Keratinocyte (primary cell): ENCODE measurements around the gene ATP5F1C. TPM values are rescaled to one million over a fixed set of nuclear protein-coding genes. Genes with fewer than 3 reads are reported as not detected.

Source experiments
- DNase-seq: peaks from one replicate; pipeline ENCODE4 v3.0.0-alpha.2; 2011; ENCODE audit warnings: low read depth, missing footprints, low spot score
- FAIRE-seq: peaks from 2 replicates; lab custom pipeline; 2011; peaks lifted over from hg19 to GRCh38; lab: Jason Lieb, UNC
- H2AFZ ChIP-seq: 2 replicates; pipeline ENCODE4 v1.6.0; 2012; ENCODE audit warnings: low read length, control low read depth, inconsistent platforms; ENCODE audit not compliant: control insufficient read depth
- H3K27ac ChIP-seq: 2 replicates; pipeline ENCODE4 v1.5.1; 2011; ENCODE audit warnings: low read length; ENCODE audit not compliant: control insufficient read depth, insufficient read depth
- H3K27me3 ChIP-seq: 3 replicates; pipeline ENCODE4 v1.6.0; 2011; ENCODE audit warnings: low read length; ENCODE audit not compliant: control insufficient read depth, insufficient read depth; ENCODE audit errors: extremely low read depth
- H3K36me3 ChIP-seq, 2 experiments: 2 replicates in 1 of 2; 3 replicates in 1 of 2; pipeline ENCODE4 v1.5.1; 2011; ENCODE audit warnings: low read length in 2 of 2, mild to moderate bottlenecking in 1 of 2; ENCODE audit not compliant: control insufficient read depth in 2 of 2, insufficient read depth in 2 of 2; ENCODE audit errors: extremely low read depth in 1 of 2
- H3K4me1 ChIP-seq: 3 replicates; pipeline ENCODE4 v1.5.1; 2011; ENCODE audit warnings: low read length; ENCODE audit not compliant: control insufficient read depth, insufficient read depth; ENCODE audit errors: extremely low read depth
- H3K4me2 ChIP-seq: 3 replicates; pipeline ENCODE4 v1.6.0; 2011; ENCODE audit warnings: low read depth, low read length; ENCODE audit not compliant: control insufficient read depth, insufficient read depth; ENCODE audit errors: extremely low read depth
- H3K4me3 ChIP-seq, 3 experiments: fragments of 200-600 bp in 1 of 3; sonication (generic) in 1 of 3; 2 replicates in 2 of 3; 3 replicates in 1 of 3; pipeline ENCODE4 v1.5.1; 2011 to 2016; ENCODE audit warnings: low read length in 3 of 3, mild to moderate bottlenecking in 3 of 3, control low read depth in 2 of 3, inconsistent platforms in 1 of 3, low read depth in 1 of 3, mixed read lengths in 1 of 3, mixed run types in 1 of 3, moderate library complexity in 1 of 3; ENCODE audit not compliant: control insufficient read depth in 2 of 3, insufficient read depth in 2 of 3; ENCODE audit errors: extremely low read depth in 1 of 3
- H3K79me2 ChIP-seq: 2 replicates; pipeline ENCODE4 v1.6.0; 2012; ENCODE audit warnings: low read length; ENCODE audit not compliant: control insufficient read depth, insufficient read depth
- H3K9ac ChIP-seq: 3 replicates; pipeline ENCODE4 v1.6.0; 2011; ENCODE audit warnings: low read length; ENCODE audit not compliant: control insufficient read depth, insufficient read depth; ENCODE audit errors: extremely low read depth
- H3K9me1 ChIP-seq: 3 replicates; pipeline ENCODE4 v1.6.0; 2011; ENCODE audit warnings: low read length; ENCODE audit not compliant: control insufficient read depth, insufficient read depth; ENCODE audit errors: extremely low read depth
- H3K9me3 ChIP-seq: 2 replicates; pipeline ENCODE4 v1.5.1; 2012; ENCODE audit warnings: low read depth, low read length; ENCODE audit not compliant: control insufficient read depth
- H4K20me1 ChIP-seq: 3 replicates; pipeline ENCODE4 v1.6.0; 2011; ENCODE audit warnings: low read length; ENCODE audit not compliant: control insufficient read depth, insufficient read depth; ENCODE audit errors: extremely low read depth
- EZH2 ChIP-seq: IDR thresholded peaks from one replicate; pipeline ENCODE4 v1.6.1; 2012; ENCODE audit warnings: inconsistent platforms, mild to moderate bottlenecking, low read length, moderate library complexity
- dilution Hi-C: fragments of 300-500 bp; cut with MboI; formaldehyde crosslinking; loops from one replicate; pipeline ENCODE4 v1.7.0; 2020; ENCODE audit warnings: low sequenced_read_pairs; ENCODE audit not compliant: extremely low pct_ligation_motif_present
- polyA plus RNA-seq, 5 experiments: library from polyadenylated mRNA; depleted of rRNA in 3 of 5; stranded (reverse) in 3 of 5; stranded (forward) in 1 of 5; unstranded in 1 of 5; fragments of >200 nt; gene quantifications; 1 replicate in 1 of 5; 2 replicates in 3 of 5; 3 replicates in 1 of 5; pipeline versions ENCODE4 v1.2.1 to v1.2.3, GENCODE V29; 2011 to 2012; ENCODE audit warnings: missing spikeins in 2 of 5, low read depth in 1 of 5, low replicate concordance in 1 of 5
- TF ChIP-seq, protein P1 (sequence below), 3 experiments: IDR thresholded peaks in 1 of 3; conservative IDR thresholded peaks in 1 of 3; optimal IDR thresholded peaks in 1 of 3; 2 replicates in 2 of 3; 3 replicates in 1 of 3; pipeline versions ENCODE3 to v1.5.1; 2011; ENCODE audit warnings: low read length in 3 of 3, mild to moderate bottlenecking in 3 of 3, moderate library complexity in 2 of 3, control low read depth in 1 of 3, inconsistent platforms in 1 of 3; ENCODE audit not compliant: insufficient read depth in 2 of 3; ENCODE audit errors: extremely low read depth in 1 of 3

The ATP5F1C gene
- polyA plus RNA-seq, 1 donor (not counting 4 experiments of a cell fraction or from before 2014, with no cell fraction given), result 496 TPM

- H4K20me1 ChIP-seq, result peaks cover 16% of the 10 kb centered on the region
- no peak overlapping the region for H3K27ac ChIP-seq
- H3K4me3 ChIP-seq, result no peak overlapping the region
- FAIRE-seq, result peak; percentile 67
- TF ChIP-seq, protein P1, sequence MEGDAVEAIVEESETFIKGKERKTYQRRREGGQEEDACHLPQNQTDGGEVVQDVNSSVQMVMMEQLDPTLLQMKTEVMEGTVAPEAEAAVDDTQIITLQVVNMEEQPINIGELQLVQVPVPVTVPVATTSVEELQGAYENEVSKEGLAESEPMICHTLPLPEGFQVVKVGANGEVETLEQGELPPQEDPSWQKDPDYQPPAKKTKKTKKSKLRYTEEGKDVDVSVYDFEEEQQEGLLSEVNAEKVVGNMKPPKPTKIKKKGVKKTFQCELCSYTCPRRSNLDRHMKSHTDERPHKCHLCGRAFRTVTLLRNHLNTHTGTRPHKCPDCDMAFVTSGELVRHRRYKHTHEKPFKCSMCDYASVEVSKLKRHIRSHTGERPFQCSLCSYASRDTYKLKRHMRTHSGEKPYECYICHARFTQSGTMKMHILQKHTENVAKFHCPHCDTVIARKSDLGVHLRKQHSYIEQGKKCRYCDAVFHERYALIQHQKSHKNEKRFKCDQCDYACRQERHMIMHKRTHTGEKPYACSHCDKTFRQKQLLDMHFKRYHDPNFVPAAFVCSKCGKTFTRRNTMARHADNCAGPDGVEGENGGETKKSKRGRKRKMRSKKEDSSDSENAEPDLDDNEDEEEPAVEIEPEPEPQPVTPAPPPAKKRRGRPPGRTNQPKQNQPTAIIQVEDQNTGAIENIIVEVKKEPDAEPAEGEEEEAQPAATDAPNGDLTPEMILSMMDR (optimal IDR thresholded peaks at IDR 0.05 in 1 of 3, IDR thresholded peaks at IDR 0.05 in 1 of 3, conservative IDR thresholded peaks at IDR 0.05 in 1 of 3; ENCODE audit: extremely low read depth in 1 of 3, insufficient read depth in 2 of 3, low read length in 3 of 3), result no peak
- no peak for TF ChIP-seq EZH2
- H3K79me2 ChIP-seq, result peaks cover 83% of the 10 kb centered on the region
- H3K9me1 ChIP-seq, result peaks cover 2% of the 10 kb centered on the region
- H3K9ac ChIP-seq, result no peak overlapping the region
- H3K9me3 ChIP-seq, result no peaks in the 10 kb centered on the region
- dilution Hi-C loops, result no loop called here
- peaks cover 15% of the 10 kb centered on the region for H3K4me1 ChIP-seq
- peaks cover 9 to 23% of the 10 kb centered on the region in 2 experiments for H3K36me3 ChIP-seq
- H3K4me2 ChIP-seq, result no peak overlapping the region
- H3K27me3 ChIP-seq, result no peaks in the 10 kb centered on the region
- H2AFZ ChIP-seq, result no peak overlapping the region
- DNase-seq, result no peak
These were observed 6.5 kb downstream of the ATP5F1C start for GRCh38 chr10:7794251-7795026.

DNA sequence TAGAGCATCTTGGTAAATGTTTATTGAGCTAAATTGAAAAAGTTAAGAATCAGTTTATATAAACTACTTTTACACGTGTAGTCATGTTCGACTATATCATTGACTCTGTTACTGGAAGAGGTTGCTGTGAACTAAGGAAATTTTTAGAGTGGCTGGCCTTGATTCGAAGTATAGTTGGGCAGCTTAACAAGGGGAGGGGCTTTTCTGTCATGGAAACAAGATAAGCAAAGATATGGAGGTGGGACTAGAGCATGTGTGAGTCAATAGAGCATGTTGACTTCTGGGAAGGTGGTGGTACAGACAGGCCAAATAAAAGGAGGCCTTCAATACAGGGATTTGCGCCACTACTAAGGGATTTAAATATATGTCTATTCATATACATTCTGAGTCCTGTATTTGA, 7.6 kb downstream of the ATP5F1C start:
- no peaks in the 10 kb centered on the region for H3K27me3 ChIP-seq
- peaks cover 12 to 31% of the 10 kb centered on the region in 2 experiments for H3K36me3 ChIP-seq
- H3K79me2 ChIP-seq, result peaks cover 73% of the 10 kb centered on the region
- H2AFZ ChIP-seq, result no peak overlapping the region
- peaks cover 14% of the 10 kb centered on the region for H4K20me1 ChIP-seq
- no peak for FAIRE-seq
- no peak overlapping the region for H3K27ac ChIP-seq
- peaks cover 2% of the 10 kb centered on the region for H3K9me1 ChIP-seq
- H3K9ac ChIP-seq, result no peak overlapping the region
- H3K4me2 ChIP-seq, result no peak overlapping the region
- no peaks in the 10 kb centered on the region for H3K9me3 ChIP-seq
- TF ChIP-seq, protein P1 (optimal IDR thresholded peaks at IDR 0.05 in 1 of 3, IDR thresholded peaks at IDR 0.05 in 1 of 3, conservative IDR thresholded peaks at IDR 0.05 in 1 of 3; ENCODE audit: extremely low read depth in 1 of 3, insufficient read depth in 2 of 3, low read length in 3 of 3), result no peak
- no peak for DNase-seq
- H3K4me3 ChIP-seq, result no peak overlapping the region
- dilution Hi-C loops, result no loop called here
- H3K4me1 ChIP-seq, result peaks cover 10% of the 10 kb centered on the region
